ENCODE measurements around the gene MS4A15. TPM values are rescaled to one million over a fixed set of nuclear protein-coding genes. Genes with fewer than 3 reads are reported as not detected.

Gene MS4A15
- total and polyA plus RNA-seq, 7 donors: 0.04 TPM; not detected in 6

GRCh38 chr11:60781981-60782316 is 25.3 kb downstream of the MS4A15 start:
- TF ChIP-seq POLR2A (IDR thresholded peaks at IDR 0.05) (no peak), POLR2AphosphoS5 (IDR thresholded peaks at IDR 0.05) (no peak), CTCF (IDR thresholded peaks at IDR 0.05) (no peak), EP300 (IDR thresholded peaks at IDR 0.05) (no peak)
- no peak for DNase-seq

GRCh38 chr11:60782393-60783140 is 25.9 kb downstream of the MS4A15 start:
- no peak overlapping the region for H3K4me3 ChIP-seq
- WGBS, 2 donors: 88 to 90% methylated on average over 12 of the region's 12 CpGs
- H3K36me3 ChIP-seq: no peaks in the 10 kb centered on the region
- intact Hi-C loops (cut with DNase I): no loop called here
- no peak for DNase-seq
- no peak overlapping the region for H3K27ac ChIP-seq
- TF ChIP-seq POLR2A (IDR thresholded peaks at IDR 0.05) (no peak), POLR2AphosphoS5 (IDR thresholded peaks at IDR 0.05) (no peak), EP300 (IDR thresholded peaks at IDR 0.05) (no peak), CTCF (IDR thresholded peaks at IDR 0.05) (no peak)
- peaks cover 0 to 14% (median 12%) of the 10 kb centered on the region in 4 donors for H3K4me1 ChIP-seq
- no peaks in the 10 kb centered on the region for H3K9me3 ChIP-seq
- no peaks in the 10 kb centered on the region for H3K27me3 ChIP-seq

More at GRCh38 chr11:60781981-60782316, 25.3 kb downstream of the MS4A15 start:
- Histone ChIP-seq H3K9me3 (no peaks in the 10 kb centered on the region), H3K4me1 (peaks cover 0 to 7% (median 5%) of the 10 kb centered on the region in 4 donors), H3K36me3 (no peaks in the 10 kb centered on the region), H3K4me3 (no peak overlapping the region), H3K27ac (no peak overlapping the region), H3K27me3 (no peaks in the 10 kb centered on the region)
- 96% methylated on average over 4 of the region's 4 CpGs for WGBS, 2 donors
- intact Hi-C loops (cut with DNase I): no loop called here

- intact Hi-C loops (cut with DNase I): no loop called here
- H3K36me3 ChIP-seq: no peaks in the 10 kb centered on the region
- no peak overlapping the region for H3K27ac ChIP-seq
- no peaks in the 10 kb centered on the region for H3K27me3 ChIP-seq
- H3K9me3 ChIP-seq: no peaks in the 10 kb centered on the region
- no peak overlapping the region for H3K4me3 ChIP-seq
- TF ChIP-seq POLR2A (IDR thresholded peaks at IDR 0.05) (no peak), POLR2AphosphoS5 (IDR thresholded peaks at IDR 0.05) (no peak), CTCF (IDR thresholded peaks at IDR 0.05) (no peak), EP300 (IDR thresholded peaks at IDR 0.05) (no peak)
- 94 to 95% methylated on average over 8 of the region's 8 CpGs for WGBS, 2 donors
- DNase-seq: no peak
- H3K4me1 ChIP-seq: peaks cover 0 to 15% (median 13%) of the 10 kb centered on the region in 4 donors
Measured at GRCh38 chr11:60783141-60783484, 26.4 kb downstream of the MS4A15 start.

GRCh38 chr11:60783911-60784310 is 27.2 kb downstream of the MS4A15 start:
- intact Hi-C loops (cut with DNase I): no loop called here
- Histone ChIP-seq H3K36me3 (no peaks in the 10 kb centered on the region), H3K9me3 (no peaks in the 10 kb centered on the region), H3K27ac (no peak overlapping the region), H3K27me3 (no peaks in the 10 kb centered on the region), H3K4me3 (no peak overlapping the region), H3K4me1 (peaks cover 0 to 15% (median 13%) of the 10 kb centered on the region in 4 donors)
- no peak for TF ChIP-seq POLR2A (IDR thresholded peaks at IDR 0.05)
- TF ChIP-seq CTCF (IDR thresholded peaks at IDR 0.05): no peak
- TF ChIP-seq EP300 (IDR thresholded peaks at IDR 0.05): no peak
- no peak for TF ChIP-seq POLR2AphosphoS5 (IDR thresholded peaks at IDR 0.05)
- DNase-seq: no peak
- 92 to 94% methylated on average over 7 of the region's 7 CpGs for WGBS, 2 donors

- 24 to 58% methylated on average over 9 of the region's 9 CpGs for WGBS, 2 donors
- no peak for DNase-seq
- TF ChIP-seq CTCF (IDR thresholded peaks at IDR 0.05): no peak
- no peak for TF ChIP-seq EP300 (IDR thresholded peaks at IDR 0.05)
- no peak for TF ChIP-seq POLR2AphosphoS5 (IDR thresholded peaks at IDR 0.05)
- TF ChIP-seq POLR2A (IDR thresholded peaks at IDR 0.05): no peak
- intact Hi-C loops (cut with DNase I): no loop called here
- Histone ChIP-seq H3K9me3 (no peaks in the 10 kb centered on the region), H3K27ac (no peak within 1 kb of the TSS), H3K4me1 (peaks cover 0 to 15% (median 13%) of the 10 kb centered on the region in 4 donors), H3K27me3 (no peaks in the 10 kb centered on the region), H3K36me3 (no peaks in the 10 kb centered on the region), H3K4me3 (no peak within 1 kb of the TSS)
Measured at GRCh38 chr11:60785136-60785535, 28.5 kb downstream of the MS4A15 start, which contains the start of gene MS4A10. Gene MS4A10 (plus strand): TSS chr11:60785333. CDS start chr11:60790336, 5,003 bp downstream.

Measured in sigmoid colon (tissue), 7 donors.